Uterus (tissue), 2 donors: ENCODE results near the gene RAPGEF3.

Experiments
- POLR2A ChIP-seq, 2 donors: fragments of 450-650 bp; IDR thresholded peaks; one replicate each; pipeline ENCODE4 v1.6.1; 2016; ENCODE audit warnings: antibody characterized with exemption in 2 of 2, mild to moderate bottlenecking in 1 of 2, moderate library complexity in 1 of 2
- TF ChIP-seq, protein P1 (sequence below), 4 experiments: fragments of 200-600 bp in 2 of 4; fragments of 450-650 bp in 2 of 4; sonication (generic) in 2 of 4; IDR thresholded peaks; one replicate each; pipeline ENCODE4 v1.5.1; 2016 to 2019; ENCODE audit warnings: antibody characterized with exemption in 4 of 4, mild to moderate bottlenecking in 2 of 4, moderate library complexity in 1 of 4

DNA sequence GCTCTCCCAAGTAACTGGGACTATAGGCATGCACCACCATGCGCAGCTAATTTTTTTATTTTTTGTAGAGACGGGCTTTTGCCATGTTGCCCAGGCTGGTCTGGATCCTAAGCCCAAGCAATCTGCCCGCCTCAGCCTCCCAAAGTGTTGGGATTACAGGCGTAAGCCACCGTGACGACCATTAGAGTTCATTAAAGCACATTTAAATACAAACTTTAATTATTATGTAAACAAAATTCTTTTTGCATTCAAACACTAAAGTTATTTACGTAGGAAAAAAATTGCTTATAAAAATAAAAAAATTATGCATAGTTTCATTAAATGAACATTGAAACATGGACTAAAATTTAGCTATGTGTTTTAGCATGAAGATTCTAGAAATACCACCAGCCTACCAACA is 60.0 kb downstream of the RAPGEF3 start:
- TF ChIP-seq, protein P1, sequence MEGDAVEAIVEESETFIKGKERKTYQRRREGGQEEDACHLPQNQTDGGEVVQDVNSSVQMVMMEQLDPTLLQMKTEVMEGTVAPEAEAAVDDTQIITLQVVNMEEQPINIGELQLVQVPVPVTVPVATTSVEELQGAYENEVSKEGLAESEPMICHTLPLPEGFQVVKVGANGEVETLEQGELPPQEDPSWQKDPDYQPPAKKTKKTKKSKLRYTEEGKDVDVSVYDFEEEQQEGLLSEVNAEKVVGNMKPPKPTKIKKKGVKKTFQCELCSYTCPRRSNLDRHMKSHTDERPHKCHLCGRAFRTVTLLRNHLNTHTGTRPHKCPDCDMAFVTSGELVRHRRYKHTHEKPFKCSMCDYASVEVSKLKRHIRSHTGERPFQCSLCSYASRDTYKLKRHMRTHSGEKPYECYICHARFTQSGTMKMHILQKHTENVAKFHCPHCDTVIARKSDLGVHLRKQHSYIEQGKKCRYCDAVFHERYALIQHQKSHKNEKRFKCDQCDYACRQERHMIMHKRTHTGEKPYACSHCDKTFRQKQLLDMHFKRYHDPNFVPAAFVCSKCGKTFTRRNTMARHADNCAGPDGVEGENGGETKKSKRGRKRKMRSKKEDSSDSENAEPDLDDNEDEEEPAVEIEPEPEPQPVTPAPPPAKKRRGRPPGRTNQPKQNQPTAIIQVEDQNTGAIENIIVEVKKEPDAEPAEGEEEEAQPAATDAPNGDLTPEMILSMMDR (IDR thresholded peaks at IDR 0.05), result no peak
- no peak for TF ChIP-seq POLR2A (IDR thresholded peaks at IDR 0.05)
